GM23248 (cell line): ENCODE data around the gene ST6GAL2. TPM values are rescaled to one million over a fixed set of nuclear protein-coding genes. Genes with fewer than 3 reads are reported as not detected.

ENCODE experiments used
- DNase-seq: peaks from one replicate; pipeline ENCODE4 v3.0.0-alpha.2; 2015
- H2AFZ ChIP-seq: fragments of 200-600 bp; sonication (generic); 2 replicates; pipeline ENCODE4 v1.6.1; 2016; ENCODE audit warnings: antibody characterized with exemption
- H3F3A ChIP-seq: fragments of 200-600 bp; sonication (generic); 2 replicates; pipeline ENCODE4 v1.6.1; 2016; ENCODE audit warnings: mild to moderate bottlenecking, antibody characterized with exemption, mixed run types; ENCODE audit not compliant: insufficient read depth
- H3K27ac ChIP-seq: fragments of 200-600 bp; sonication (generic); 2 replicates; pipeline ENCODE4 v1.5.1; 2016; ENCODE audit warnings: mild to moderate bottlenecking
- H3K27me3 ChIP-seq: fragments of 200-600 bp; sonication (generic); replicated peaks from 2 replicates; pipeline ENCODE4 v1.6.1; 2016; ENCODE audit warnings: mild to moderate bottlenecking; ENCODE audit not compliant: insufficient read depth
- H3K36me3 ChIP-seq: fragments of 200-600 bp; sonication (generic); 2 replicates; pipeline ENCODE4 v1.6.1; 2016; ENCODE audit warnings: low read depth, mild to moderate bottlenecking
- H3K4me1 ChIP-seq: fragments of 200-600 bp; sonication (generic); 2 replicates; pipeline ENCODE4 v1.6.1; 2016; ENCODE audit warnings: mild to moderate bottlenecking; ENCODE audit not compliant: insufficient read depth
- H3K4me2 ChIP-seq: fragments of 200-600 bp; sonication (generic); one replicate; pipeline ENCODE4 v1.6.1; 2016; ENCODE audit warnings: mild to moderate bottlenecking; ENCODE audit not compliant: unreplicated experiment
- H3K4me3 ChIP-seq: fragments of 200-600 bp; sonication (generic); 2 replicates; pipeline ENCODE4 v1.5.1; 2016; ENCODE audit warnings: mild to moderate bottlenecking
- H3K79me2 ChIP-seq: fragments of 200-600 bp; sonication (generic); 2 replicates; pipeline ENCODE4 v1.6.1; 2016; ENCODE audit warnings: mild to moderate bottlenecking; ENCODE audit not compliant: insufficient read depth
- H3K9ac ChIP-seq: fragments of 200-600 bp; sonication (generic); 2 replicates; pipeline ENCODE4 v1.6.1; 2016; ENCODE audit warnings: mild to moderate bottlenecking
- H3K9me2 ChIP-seq: fragments of 200-600 bp; sonication (generic); 2 replicates; pipeline ENCODE4 v1.6.1; 2016; ENCODE audit warnings: mixed run types, mild to moderate bottlenecking, moderate library complexity; ENCODE audit not compliant: insufficient read depth
- H3K9me3 ChIP-seq: fragments of 200-600 bp; sonication (generic); one replicate; pipeline ENCODE4 v1.6.1; 2017; ENCODE audit warnings: low read depth
- H4K20me1 ChIP-seq: fragments of 200-600 bp; sonication (generic); 2 replicates; pipeline ENCODE4 v1.6.0; 2016; ENCODE audit not compliant: insufficient read depth
- EZH2 ChIP-seq: fragments of 200-600 bp; sonication (generic); IDR thresholded peaks from 2 replicates; pipeline ENCODE4 v1.6.1; 2018; ENCODE audit warnings: antibody characterized with exemption, mild to moderate bottlenecking; ENCODE audit not compliant: insufficient read depth, poor library complexity, severe bottlenecking
- EZH2phosphoT487 ChIP-seq: fragments of 200-600 bp; sonication (generic); IDR thresholded peaks from 2 replicates; pipeline ENCODE4 v1.6.1; 2018; ENCODE audit warnings: antibody characterized with exemption, moderate library complexity, mild to moderate bottlenecking, low read depth; ENCODE audit not compliant: insufficient read depth
- WGBS, 2 experiments: methylation state at CpG; one replicate each; pipeline ENCODE4 v1.1.6; 2015 to 2017; ENCODE audit warnings: low lambda C conversion rate in 2 of 2, low coverage in 1 of 2; ENCODE audit errors: missing lambda C conversion rate in 2 of 2; 5-methylcytosine and 5-hydroxymethylcytosine counted together
- in situ Hi-C: fragments of 300-500 bp; cut with MboI; formaldehyde crosslinking; loops from 2 replicates; pipeline ENCODE4 v1.15.0; 2020
- polyA plus RNA-seq: library from polyadenylated mRNA; unstranded; fragments of >200 nt; fragmentation: Nextera tagmentation; extraction: Ambion mirVana; gene quantifications from 2 replicates; pipeline ENCODE4 v1.2.1, GENCODE V29; 2016
- total RNA-seq: library from RNA; depleted of rRNA; stranded (reverse); fragments of >200 nt; shearing (Covaris generic); gene quantifications from 2 replicates; pipeline ENCODE4 v1.2.3, GENCODE V29; 2014

ST6GAL2 gene
- total and polyA plus RNA-seq, 2 experiments from 2014 or later = not detected

GRCh38 chr2:106812383-106812782 is 73.6 kb downstream of the ST6GAL2 start:
- Histone ChIP-seq H3K27ac (no peak overlapping the region), H3K79me2 (no peaks in the 10 kb centered on the region), H3K9ac (no peak overlapping the region), H3K9me2 (no peaks in the 10 kb centered on the region), H3K4me3 (no peak overlapping the region), H3K4me1 (no peaks in the 10 kb centered on the region), H3K4me2 (no peak overlapping the region), H2AFZ (no peak overlapping the region), H3F3A (no peaks in the 10 kb centered on the region), H3K27me3 (no peaks in the 10 kb centered on the region), H3K36me3 (no peaks in the 10 kb centered on the region), H4K20me1 (no peaks in the 10 kb centered on the region), H3K9me3 (no peaks in the 10 kb centered on the region)
- WGBS, 2 experiments = 37 to 38% methylated on average over 4 of the region's 4 CpGs
- TF ChIP-seq EZH2 (no peak), EZH2phosphoT487 (no peak)
- DNase-seq = no peak
- in situ Hi-C loops = no loop called here

- H3K9me3 ChIP-seq = no peaks in the 10 kb centered on the region
- no peak for DNase-seq
- H3K36me3 ChIP-seq = no peaks in the 10 kb centered on the region
- 5 to 8% methylated on average over 2 of the region's 2 CpGs for WGBS, 2 experiments
- no peaks in the 10 kb centered on the region for H3K9me2 ChIP-seq
- no peaks in the 10 kb centered on the region for H3F3A ChIP-seq
- in situ Hi-C loops = no loop called here
- H4K20me1 ChIP-seq = no peaks in the 10 kb centered on the region
- no peaks in the 10 kb centered on the region for H3K27me3 ChIP-seq
- no peak overlapping the region for H3K9ac ChIP-seq
- no peak overlapping the region for H3K27ac ChIP-seq
- H3K4me3 ChIP-seq = no peak overlapping the region
- H3K79me2 ChIP-seq = no peaks in the 10 kb centered on the region
- TF ChIP-seq EZH2 = no peak
- TF ChIP-seq EZH2phosphoT487 = no peak
- no peaks in the 10 kb centered on the region for H3K4me1 ChIP-seq
- no peak overlapping the region for H3K4me2 ChIP-seq
- H2AFZ ChIP-seq = no peak overlapping the region
Observed at GRCh38 chr2:106805716-106806115, 80.3 kb downstream of the ST6GAL2 start.

- no peak overlapping the region for H3K27ac ChIP-seq
- no peak overlapping the region for H3K4me3 ChIP-seq
- H4K20me1 ChIP-seq = no peaks in the 10 kb centered on the region
- no peak overlapping the region for H3K4me2 ChIP-seq
- in situ Hi-C loops = no loop called here
- H3K9me3 ChIP-seq = no peaks in the 10 kb centered on the region
- no peaks in the 10 kb centered on the region for H3F3A ChIP-seq
- H3K27me3 ChIP-seq = no peaks in the 10 kb centered on the region
- H3K9ac ChIP-seq = no peak overlapping the region
- no peak overlapping the region for H2AFZ ChIP-seq
- 24 to 29% methylated on average over 1 of the region's 1 CpG for WGBS, 2 experiments
- H3K9me2 ChIP-seq = no peaks in the 10 kb centered on the region
- no peak for TF ChIP-seq EZH2
- no peak for TF ChIP-seq EZH2phosphoT487
- no peaks in the 10 kb centered on the region for H3K36me3 ChIP-seq
- H3K4me1 ChIP-seq = no peaks in the 10 kb centered on the region
- no peaks in the 10 kb centered on the region for H3K79me2 ChIP-seq
- DNase-seq = no peak
Observed at GRCh38 chr2:106804161-106804560, 81.8 kb downstream of the ST6GAL2 start.

GRCh38 chr2:106800976-106801655 is 84.9 kb downstream of the ST6GAL2 start:
- Histone ChIP-seq H3K9ac (no peak overlapping the region), H4K20me1 (no peaks in the 10 kb centered on the region), H3K9me2 (no peaks in the 10 kb centered on the region), H3K4me1 (no peaks in the 10 kb centered on the region), H3K4me2 (no peak overlapping the region), H2AFZ (no peak overlapping the region), H3K36me3 (no peaks in the 10 kb centered on the region), H3F3A (no peaks in the 10 kb centered on the region), H3K79me2 (no peaks in the 10 kb centered on the region), H3K4me3 (no peak overlapping the region), H3K9me3 (no peaks in the 10 kb centered on the region), H3K27me3 (no peaks in the 10 kb centered on the region), H3K27ac (no peak overlapping the region)
- DNase-seq = no peak
- 38 to 49% methylated on average over 10 of the region's 10 CpGs for WGBS, 2 experiments
- in situ Hi-C loops = no loop called here
- TF ChIP-seq EZH2 (no peak), EZH2phosphoT487 (no peak)

GRCh38 chr2:106800180-106800579 is 85.8 kb downstream of the ST6GAL2 start:
- Histone ChIP-seq H3K4me2 (no peak overlapping the region), H3K9me2 (no peaks in the 10 kb centered on the region), H3K36me3 (no peaks in the 10 kb centered on the region), H3K9ac (no peak overlapping the region), H3K79me2 (no peaks in the 10 kb centered on the region), H3K4me3 (no peak overlapping the region), H3K4me1 (no peaks in the 10 kb centered on the region), H3K27me3 (no peaks in the 10 kb centered on the region), H4K20me1 (no peaks in the 10 kb centered on the region), H3F3A (no peaks in the 10 kb centered on the region), H3K27ac (no peak overlapping the region), H2AFZ (no peak overlapping the region), H3K9me3 (no peaks in the 10 kb centered on the region)
- no peak for TF ChIP-seq EZH2
- DNase-seq = no peak
- 53 to 63% methylated on average over 4 of the region's 4 CpGs for WGBS, 2 experiments
- in situ Hi-C loops = no loop called here
